ENCODE measurements around the gene UBAP1. TPM values are rescaled to one million over a fixed set of nuclear protein-coding genes. Genes with fewer than 3 reads are reported as not detected.

UBAP1 gene
- total and polyA plus RNA-seq, 9 of the 15 experiments (the other 6 are each of a cell fraction or from before 2014, with no cell fraction given) = 1.3 to 33.4 (median 16.5) TPM

GRCh38 chr9:34178436-34179212 lies at the start of gene UBAP1 (continued):
- TF ChIP-seq SRSF1 (IDR thresholded peaks at IDR 0.05; ENCODE audit: low read depth, low read length) (no peak), CHCHD3 (CRISPR knock-in tag; IDR thresholded peaks at IDR 0.05) (no peak), PRDM10 (IDR thresholded peaks at IDR 0.05; ENCODE audit: partially characterized antibody) (peak; percentile 13), POLR3A (IDR thresholded peaks at IDR 0.05; ENCODE audit: borderline replicate concordance, extremely low read depth, insufficient read depth, insufficient read length) (no peak), KLF16 (IDR thresholded peaks at IDR 0.05) (no peak), HMBOX1 (IDR thresholded peaks at IDR 0.05) (peak; percentile 63; the same call in 1 of the 2 replicates), CHD2 (IDR thresholded peaks at IDR 0.05; ENCODE audit: low read depth, low read length) (0 out of 2 replicates have a peak, but pooled peaks have one; percentile 10), POLR2A (conservative IDR thresholded peaks at IDR 0.05) (peak; percentile 94), SMAD3 (CRISPR knock-in tag; conservative IDR thresholded peaks at IDR 0.05) (no peak), CXXC5 (CRISPR knock-in tag; IDR thresholded peaks at IDR 0.05) (peak; percentile 79), SFPQ (IDR thresholded peaks at IDR 0.05; ENCODE audit: low read depth, low read length) (no peak), ZC3H4 (CRISPR knock-in tag; IDR thresholded peaks at IDR 0.05; ENCODE audit: borderline replicate concordance) (no peak; the same call in 1 of the 2 replicates), TBL1XR1 (IDR thresholded peaks at IDR 0.05; ENCODE audit: low read length in 2 of 2) (0 out of 4 replicates have a peak, but pooled peaks of 1 of the 2 experiments have one; percentile 22)
